IPS-NIHi11 (cell line): ENCODE results near the gene LRRC4C.

Source experiments
- DNase-seq: peaks from one replicate; pipeline ENCODE4 v3.0.0; 2012; ENCODE audit warnings: mixed read lengths, low spot score

The LRRC4C gene

DNA sequence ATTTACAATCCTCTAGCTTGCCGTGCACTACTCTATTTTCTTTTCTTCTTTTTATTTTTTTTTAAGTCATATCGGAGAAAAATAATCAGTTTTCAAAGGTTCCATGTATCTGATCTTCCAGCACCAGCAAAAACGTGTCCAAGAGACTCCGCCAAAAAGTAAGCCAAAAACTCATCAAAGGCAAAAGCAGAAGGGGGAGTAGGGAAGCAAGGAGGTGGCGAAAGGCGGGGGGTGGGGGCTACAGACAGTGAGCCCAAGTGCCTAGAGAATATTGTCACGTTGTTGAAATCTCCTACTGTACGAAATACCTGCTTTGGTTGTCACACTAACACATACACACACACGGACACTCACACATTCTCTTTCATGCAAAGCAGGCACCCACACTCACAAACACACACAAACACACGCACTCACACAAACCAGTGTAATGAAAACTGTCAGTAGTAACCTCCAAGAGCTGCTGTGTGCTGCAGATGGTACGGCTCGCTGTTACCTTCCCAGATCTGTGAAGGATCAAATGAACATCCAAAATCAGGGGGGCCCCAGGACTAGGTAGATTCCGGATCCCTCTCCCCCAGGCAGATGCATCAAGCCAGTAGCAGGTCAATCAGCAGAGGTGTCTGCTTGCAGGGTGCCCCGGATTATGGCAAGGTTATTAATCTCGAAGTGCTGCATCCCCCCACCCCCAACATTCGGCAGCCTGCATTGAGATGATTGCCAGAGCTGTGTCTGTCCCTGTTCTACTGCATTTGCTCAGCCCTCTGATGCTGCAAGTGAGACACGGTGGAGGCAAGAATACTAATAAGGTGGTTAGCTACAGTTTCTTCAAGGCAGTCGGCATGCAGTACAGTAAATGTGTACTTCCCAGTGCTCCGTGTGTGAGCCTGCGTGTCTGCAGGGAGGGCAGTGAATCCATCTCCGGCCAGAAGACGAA lies at the start of gene LRRC4C:
Gene LRRC4C, minus strand, starts transcription at position 188 of the 937 bp plus-strand sequence.
- no peak for DNase-seq

- DNase-seq, result no peak
Measured at GRCh38 chr11:41508121-41508520, 48.7 kb upstream of the LRRC4C start.

GRCh38 chr11:41499429-41499828 lies 40.0 kb upstream of the LRRC4C start:
- DNase-seq, result no peak

DNA sequence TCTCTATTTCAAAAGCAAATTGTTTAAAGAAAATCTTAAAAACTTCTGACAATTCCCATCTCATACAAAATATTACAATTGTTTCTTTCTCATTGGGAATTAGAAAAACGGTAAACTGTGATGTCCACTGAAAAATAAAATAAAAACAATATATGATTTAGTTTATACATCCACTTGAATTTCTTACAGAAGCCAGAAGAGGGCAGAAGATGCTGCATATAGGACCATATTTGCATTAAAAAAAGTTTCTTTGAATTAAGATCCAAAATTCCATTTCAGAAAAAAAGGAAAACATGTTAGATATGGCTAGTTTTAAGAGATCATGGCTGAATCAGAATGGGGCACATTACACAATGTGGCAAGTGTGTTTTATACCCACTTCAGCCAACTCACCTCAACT lies 39.3 kb upstream of the LRRC4C start:
- no peak for DNase-seq

GRCh38 chr11:41497974-41498373 lies 38.5 kb upstream of the LRRC4C start:
- DNase-seq, result peak; percentile 55

- no peak for DNase-seq
Measured at GRCh38 chr11:41494716-41495115, 35.3 kb upstream of the LRRC4C start.

- DNase-seq, result no peak
Measured at GRCh38 chr11:41486424-41486823, 27.0 kb upstream of the LRRC4C start.

DNA sequence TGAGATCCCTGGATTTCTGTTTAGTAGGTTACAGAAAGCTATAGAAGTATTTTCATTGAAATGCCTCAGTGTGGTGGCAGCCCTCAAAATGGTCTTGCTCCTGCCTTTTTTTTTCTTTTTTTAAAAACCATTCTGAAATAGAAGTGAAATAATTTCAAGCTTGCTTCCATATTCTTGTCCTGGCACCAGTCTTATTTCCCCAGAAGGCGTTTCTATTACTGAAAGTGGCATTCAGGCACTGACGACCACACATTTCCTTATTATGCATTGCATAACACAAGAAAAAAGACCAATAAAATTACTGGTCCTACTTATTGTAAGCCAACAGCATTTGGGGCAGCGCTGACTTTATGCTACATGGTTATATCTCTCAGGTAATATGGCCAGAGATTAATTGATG lies 24.5 kb upstream of the LRRC4C start:
- DNase-seq, result no peak

DNA sequence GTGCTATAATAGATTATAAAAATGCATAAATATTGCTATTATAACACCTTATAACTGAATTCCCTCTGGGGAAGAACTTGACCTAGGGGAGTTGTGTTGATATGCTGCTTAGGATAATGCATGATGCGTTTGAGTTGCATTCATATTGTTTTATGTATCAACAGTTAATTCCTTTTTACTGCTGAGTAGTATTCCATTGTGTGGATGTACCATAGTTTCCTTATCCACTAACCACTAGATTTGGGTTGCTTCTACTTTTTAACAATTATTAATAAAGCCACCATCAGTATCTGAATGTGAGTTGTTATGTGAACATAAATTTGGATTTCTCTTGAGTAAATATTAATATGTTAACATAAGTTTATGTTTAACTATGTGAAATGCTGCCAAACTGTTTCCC lies 19.7 kb upstream of the LRRC4C start:
- no peak for DNase-seq

GRCh38 chr11:41461057-41461681 lies 1.7 kb upstream of the LRRC4C start:
- DNase-seq, result no peak

DNA sequence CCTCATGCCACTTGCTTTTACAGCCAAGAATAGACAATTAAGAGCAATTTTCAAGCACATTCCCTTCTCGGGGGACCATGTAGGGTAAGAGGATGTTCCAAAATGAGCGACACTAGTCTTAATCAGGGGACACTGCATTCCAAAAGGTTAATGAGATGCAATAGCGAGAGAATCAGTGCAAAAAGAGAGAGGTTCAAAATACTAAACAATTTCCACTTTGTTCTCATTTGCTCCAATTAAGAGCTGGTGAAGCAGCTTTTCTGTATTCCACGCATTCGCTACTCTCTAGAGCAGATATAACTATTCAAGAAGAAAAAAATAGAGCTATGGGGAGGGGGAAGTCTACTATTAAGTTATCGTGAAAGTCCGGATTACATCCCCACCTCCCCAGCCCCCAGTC lies 811 bp downstream of the LRRC4C start:
- no peak for DNase-seq

DNA sequence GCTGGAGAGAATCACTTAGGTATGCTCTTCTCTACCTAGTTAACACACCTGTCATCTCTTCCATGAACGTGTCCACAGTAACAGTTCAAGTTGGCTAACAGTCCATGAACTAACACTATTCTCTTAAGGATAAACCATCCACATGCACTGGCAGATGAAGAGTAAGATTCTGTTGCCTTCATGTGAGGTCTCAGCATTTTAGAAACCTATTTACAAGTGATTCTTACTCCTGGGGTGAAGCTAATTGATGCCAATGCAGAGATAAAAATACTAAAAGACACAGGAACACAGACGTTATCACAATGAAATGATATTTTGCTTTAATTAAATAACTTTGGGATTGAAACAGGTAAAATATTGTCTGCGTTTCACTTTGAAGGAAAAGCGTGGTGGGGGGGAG lies 1.3 kb downstream of the LRRC4C start:
- no peak for DNase-seq

DNA sequence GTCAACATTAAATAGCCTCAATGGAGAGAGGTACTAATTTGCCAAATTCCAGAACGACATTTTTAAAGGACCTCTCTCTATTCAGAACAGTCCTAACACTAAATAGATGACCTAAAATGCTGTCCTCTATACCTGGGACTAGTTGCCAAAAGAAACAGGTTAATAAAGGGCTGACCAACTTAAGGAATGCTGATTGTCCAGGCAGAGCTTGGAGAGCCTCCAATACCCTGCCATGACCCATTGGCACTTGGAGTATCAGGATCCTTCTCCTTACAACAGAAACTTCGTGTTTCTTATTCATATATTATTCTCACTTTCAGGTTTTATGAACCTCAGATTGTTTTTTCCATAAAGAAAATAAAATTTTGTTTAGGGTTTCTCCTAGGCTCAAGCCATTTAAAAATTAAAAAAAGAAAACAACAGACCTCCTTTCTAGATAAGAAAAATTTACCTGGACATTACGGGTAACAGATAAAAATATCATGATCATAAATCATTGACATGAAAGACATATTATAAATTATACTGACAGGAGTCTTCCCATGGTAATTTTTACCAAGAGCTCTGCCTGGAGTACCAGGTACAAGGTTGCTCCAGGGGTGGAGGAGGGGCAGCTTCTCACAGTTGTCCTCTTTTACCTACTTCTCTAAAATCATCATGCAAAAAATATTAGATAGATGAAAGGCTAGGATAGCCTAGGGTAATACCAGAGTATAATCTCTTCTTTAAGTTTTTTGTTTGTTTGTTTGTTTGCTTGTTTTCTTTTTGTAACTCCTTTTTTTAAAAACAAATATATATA lies 2.0 kb downstream of the LRRC4C start:
- DNase-seq, result no peak

- DNase-seq, result peak; percentile 25
Measured at GRCh38 chr11:41456269-41456668, 3.2 kb downstream of the LRRC4C start.

GRCh38 chr11:41451011-41451410 lies 8.4 kb downstream of the LRRC4C start:
- no peak for DNase-seq

GRCh38 chr11:41449483-41450050 lies 9.9 kb downstream of the LRRC4C start:
- DNase-seq, result no peak

GRCh38 chr11:41446566-41446965 lies 12.9 kb downstream of the LRRC4C start:
- no peak for DNase-seq

GRCh38 chr11:41446107-41446506 lies 13.3 kb downstream of the LRRC4C start:
- DNase-seq, result no peak

GRCh38 chr11:41437006-41437490 lies 22.4 kb downstream of the LRRC4C start:
- no peak for DNase-seq

- no peak for DNase-seq
Measured at GRCh38 chr11:41435531-41435930, 23.9 kb downstream of the LRRC4C start.

GRCh38 chr11:41431784-41432183 lies 27.7 kb downstream of the LRRC4C start:
- peak; percentile 46 for DNase-seq

DNA sequence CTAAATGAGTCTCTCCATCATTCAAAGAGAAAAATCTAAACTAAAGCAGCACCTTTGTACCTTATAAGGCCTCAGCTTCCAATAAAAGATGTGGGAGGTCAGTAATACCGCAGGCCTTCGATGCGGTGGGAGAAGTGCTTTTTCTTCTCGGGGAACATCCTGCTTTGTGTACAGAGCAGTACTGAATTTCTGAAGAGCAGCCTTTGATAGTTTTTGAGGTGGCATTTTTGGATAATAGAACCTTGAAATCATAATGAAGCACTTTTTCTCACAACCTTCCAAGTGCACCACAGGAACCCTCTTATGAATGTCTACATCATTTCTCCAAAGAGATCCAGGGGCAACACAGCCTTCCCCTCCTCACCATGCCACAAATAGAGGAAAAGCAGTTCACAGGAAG lies 39.6 kb downstream of the LRRC4C start:
- no peak for DNase-seq
